HG02840 (cell line): ENCODE data around the gene ADAMTS12.
"Not testable (repeated sequence)": the region's sequence is repeated elsewhere in the genome, so short reads cannot be mapped to it uniquely, and the experiment has no call there.

Experiments
- ATAC-seq: cut with Tn5 transposase; IDR thresholded peaks from one replicate; pipeline ENCODE4 v1.9.1; 2021; ENCODE audit warnings: mild to moderate bottlenecking, moderate library complexity, moderate number of reproducible peaks; ENCODE audit not compliant: unreplicated experiment, low FRiP score

ADAMTS12 gene

DNA sequence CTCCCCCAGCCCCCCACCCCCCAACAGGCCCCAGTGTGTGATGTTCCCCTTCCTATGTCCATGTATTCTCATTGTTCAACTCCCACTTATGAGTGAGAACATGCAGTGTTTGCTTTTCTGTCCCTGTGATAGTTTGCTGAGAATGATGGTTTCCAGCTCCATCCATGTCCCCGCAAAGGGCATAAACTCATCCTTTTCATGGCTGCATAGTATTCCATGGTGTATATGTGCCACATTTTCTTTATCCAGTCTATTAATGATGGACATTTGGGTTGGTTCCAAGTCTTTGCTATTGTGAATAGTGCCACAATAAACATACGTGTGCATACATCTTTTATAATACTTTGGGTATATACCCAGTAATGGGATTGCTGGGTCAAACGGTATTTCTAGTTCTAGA lies 23.1 kb upstream of the ADAMTS12 start:
- not testable (repeated sequence) for ATAC-seq

DNA sequence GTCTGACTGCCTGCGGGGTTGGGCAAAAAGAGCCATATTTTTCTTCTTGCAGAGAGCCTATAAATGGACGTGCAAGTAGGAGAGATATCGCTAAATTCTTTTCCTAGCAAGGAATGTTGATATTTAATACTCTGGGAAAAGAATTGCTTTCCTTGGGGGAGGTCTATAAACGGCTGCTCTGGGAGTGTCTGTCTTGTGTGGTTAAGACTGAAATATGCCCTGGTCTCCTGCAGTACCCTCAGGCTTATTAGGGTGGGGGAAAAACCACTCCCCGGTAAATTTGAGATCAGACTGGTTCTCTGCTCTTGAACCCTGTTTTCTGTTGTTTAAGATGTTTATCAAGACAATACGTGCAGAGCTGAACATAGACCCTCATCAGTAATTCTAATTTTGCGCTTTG lies 14.5 kb upstream of the ADAMTS12 start:
- ATAC-seq, result not testable (repeated sequence)

DNA sequence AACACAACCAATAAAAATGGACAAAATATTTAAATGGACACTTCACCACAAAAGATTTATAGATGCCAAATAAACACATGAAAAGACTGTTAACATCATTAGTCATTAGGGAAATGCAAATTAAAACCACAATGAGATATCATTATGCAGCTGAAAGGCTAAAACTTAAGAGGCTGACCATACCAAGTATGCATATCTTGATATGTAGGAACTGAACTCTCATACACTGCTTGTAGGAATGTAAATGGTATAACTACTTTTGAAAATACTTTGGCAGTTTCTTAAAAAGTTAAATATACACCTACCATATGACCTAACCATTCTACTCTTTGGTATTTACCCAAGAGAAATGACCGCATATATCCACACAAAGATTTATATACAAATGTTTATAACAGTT lies 13.6 kb upstream of the ADAMTS12 start:
- no peak for ATAC-seq

DNA sequence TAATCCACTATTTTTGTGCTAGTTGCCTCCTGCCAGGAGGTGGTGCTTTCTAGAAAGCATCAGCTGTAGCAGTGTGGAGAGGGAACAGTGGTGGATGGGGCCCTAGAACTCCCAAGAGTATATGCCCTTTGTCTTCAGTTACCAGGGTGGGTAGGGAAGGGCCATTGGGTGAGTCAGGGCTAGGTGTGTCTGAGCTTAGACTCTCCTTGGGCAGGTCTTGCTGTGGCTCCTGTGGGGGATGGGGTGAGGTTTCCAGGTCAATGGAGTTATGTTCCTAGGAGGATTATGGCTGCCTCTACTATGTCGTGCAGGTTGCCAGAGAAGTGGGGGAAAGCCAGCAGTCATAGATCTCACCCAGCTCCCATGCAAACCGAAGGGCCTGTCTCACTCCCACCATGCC lies 11.3 kb upstream of the ADAMTS12 start:
- no peak for ATAC-seq

DNA sequence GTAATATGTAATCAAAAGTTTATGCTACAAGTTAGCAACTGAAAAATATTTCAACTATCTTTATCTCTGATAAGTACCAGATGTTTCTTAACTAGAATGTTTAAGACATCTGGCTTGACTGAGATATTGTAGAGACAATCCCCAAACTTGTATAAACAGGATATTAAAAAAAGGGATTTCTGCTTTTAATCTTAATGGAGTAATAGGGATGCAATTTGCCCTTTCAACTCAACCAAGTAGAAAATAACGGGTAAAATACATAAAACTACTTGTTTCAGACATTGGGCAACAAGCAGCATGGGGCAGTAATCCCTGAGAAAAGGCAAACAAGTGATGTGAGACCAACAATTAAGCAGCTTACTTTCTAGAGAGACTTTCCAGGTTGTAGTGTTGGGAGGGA lies 9.4 kb upstream of the ADAMTS12 start:
- ATAC-seq, result no peak

DNA sequence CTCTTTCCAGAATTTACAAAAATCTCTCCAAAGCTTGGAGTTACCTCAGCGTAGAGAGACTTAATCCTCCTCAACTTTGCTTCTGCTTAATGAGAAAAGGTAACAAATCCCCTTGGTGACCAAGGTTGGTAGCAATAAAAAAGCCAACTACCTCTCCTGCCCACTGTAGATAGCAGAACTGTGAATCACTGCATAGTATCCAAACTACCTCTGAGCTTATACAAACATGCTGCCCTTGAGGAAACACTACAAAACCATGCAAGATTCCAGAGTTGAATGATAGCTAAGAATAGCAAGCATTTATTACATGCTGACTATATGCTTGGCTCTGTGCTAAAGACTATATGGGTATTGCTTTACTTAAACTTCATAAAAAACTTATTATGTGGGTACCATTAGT lies 2.8 kb upstream of the ADAMTS12 start:
- no peak for ATAC-seq

DNA sequence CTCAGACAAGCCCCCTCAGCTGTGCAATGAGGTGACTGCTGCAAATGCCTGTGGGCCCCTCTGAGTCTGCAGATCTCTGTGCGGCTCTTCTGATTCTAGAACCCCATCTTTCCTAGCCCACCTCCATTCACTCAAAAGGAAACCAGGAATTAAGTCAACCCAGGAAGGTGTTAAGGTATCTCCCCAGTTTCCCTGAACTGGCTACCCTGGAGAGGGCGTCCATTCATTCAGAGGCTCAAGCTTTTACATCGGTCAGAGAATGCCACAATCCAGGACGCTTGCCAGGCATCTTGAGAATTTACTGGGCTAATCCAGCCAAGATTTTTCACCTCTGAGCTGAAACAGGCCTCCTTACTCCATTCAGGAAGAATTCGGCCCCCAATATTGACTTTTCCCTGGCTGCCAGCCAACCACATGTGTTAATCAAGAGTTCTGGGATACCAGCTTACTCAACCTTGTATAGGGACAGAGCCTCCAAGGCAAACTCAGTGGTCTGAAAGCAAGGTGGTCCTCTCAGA lies 889 bp upstream of the ADAMTS12 start:
- no peak for ATAC-seq

DNA sequence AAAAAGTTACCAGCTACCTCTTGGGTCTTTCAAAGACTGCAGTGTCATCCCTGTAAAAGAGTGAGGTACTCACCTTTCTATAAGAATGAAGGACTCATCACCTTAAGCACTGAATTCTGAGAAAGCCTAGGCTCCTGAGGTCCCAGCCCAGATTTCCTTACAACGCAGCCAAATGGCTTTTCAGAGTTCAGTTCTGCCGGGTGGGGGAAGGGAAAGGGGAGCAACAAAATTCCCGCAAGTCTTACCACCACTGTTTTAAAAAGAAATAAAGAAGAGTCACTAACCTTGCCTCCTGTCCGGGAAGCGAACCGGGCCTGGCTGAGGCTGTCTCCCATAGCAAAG lies 373 bp downstream of the ADAMTS12 start:
- ATAC-seq, result no peak

DNA sequence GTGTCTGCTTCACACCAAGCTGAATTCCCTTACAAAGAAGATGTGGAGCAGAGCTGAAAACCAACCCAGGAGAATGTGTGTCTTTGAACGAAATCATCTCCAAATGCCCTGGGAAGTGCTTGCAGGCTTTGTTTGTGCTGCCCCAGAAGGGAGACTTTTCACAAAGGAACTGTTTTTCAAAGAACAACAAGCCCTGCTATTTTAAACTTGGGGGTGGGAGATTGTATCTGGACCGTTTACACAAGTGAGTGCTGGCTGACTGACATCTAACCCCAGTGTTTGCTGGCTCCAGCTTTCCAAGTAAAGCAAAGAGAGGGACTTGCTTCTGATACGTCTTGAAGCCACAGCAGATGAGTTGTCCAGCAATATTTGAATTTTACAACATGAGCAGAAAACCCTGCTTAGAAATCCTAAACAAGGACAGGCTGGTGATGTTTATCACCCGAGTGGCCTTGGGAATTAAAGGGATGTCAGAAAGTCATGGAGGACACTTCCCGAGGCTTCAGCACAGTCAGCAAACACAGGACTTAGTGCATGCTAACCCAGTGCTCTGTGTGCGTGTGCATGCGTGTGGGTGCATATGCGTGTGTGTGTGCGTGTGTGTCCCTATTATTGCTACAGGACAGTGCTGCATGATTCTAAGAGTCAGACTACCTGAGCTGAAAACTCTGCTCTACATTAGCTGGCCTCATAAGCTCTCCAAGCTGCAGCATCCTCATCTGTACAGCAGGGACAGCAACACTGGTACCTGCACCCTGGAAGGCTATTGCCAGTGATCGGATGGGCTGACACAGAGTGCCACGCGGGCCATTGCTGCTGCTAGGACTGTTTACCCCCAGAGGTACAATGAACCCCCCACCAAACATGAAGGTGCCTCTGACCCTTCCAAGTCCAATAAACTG lies 1.4 kb downstream of the ADAMTS12 start:
- ATAC-seq, result no peak

DNA sequence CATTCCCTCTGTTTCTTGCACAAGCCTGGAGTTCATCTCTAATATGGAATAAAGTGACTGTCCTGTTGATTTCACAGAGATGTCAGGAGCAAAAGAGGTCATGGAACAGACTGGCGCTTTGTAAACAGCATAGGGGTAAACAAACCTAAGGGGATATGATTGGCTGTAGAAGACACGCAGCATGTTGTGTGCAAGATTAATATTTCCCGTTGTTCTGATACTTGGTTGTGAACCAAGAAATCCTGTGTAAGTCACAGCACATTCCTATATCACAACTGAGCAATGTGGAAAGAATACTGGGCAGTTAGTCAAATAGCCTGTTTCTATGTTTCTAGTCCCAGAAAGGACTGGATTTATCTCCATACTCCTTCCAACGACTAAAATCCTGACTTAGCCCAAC lies 3.2 kb downstream of the ADAMTS12 start:
- no peak for ATAC-seq

DNA sequence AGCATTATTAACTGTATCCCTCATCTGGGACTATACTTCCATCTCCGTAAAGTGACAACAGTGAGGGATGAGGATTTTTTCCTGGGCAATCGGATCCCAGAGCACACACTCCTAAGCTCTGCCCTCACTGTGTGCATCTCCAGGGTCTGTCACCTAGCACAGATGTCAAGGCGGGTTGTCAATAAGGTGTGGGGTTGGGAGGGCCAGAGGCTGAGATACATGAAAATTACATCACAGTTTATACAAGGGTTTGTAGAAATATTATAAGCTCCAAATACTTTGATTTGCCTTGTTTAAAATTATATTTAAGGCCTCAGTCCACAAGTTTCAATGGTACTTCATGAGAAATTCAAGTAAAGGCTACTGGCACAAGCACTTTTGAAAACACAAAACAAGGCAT lies 4.5 kb downstream of the ADAMTS12 start:
- no peak for ATAC-seq

DNA sequence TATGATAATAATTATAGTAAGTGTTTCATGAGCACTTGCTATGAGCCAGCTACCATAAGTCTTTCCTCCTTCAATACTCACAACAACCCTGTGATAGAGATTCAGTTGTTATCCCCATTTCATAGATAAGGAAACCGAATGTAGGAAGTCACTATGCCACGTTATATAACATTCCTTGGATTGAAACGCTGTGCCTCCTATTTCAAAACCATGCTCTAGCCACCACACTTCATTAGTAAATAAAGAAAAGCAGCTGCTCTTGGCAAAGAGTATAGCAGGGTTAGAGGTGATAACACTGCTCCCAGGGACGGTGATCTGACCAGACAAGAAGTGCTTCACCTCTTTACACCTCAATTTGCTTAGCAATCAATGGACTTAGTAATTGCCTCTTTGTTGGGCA lies 5.5 kb downstream of the ADAMTS12 start:
- ATAC-seq, result no peak

DNA sequence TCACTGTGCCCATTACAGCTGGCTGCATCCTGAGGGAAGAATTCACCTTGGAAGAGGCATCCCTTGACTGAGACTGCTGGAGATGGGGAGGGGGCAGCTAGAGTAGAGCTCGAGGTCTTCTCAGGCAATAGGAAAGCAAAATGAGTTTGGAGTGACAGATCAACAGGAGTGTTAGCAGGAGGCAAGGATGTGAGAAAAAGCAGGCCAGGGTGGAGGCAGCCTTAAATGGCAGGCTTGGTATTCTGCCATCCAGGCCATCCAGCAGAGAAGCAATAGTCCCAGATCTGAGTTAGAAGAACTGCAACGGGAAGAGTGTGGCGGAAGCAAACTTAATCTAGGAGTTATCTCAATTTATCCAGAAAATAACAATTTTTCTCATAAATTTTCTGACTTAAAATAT lies 6.1 kb downstream of the ADAMTS12 start:
- no peak for ATAC-seq

DNA sequence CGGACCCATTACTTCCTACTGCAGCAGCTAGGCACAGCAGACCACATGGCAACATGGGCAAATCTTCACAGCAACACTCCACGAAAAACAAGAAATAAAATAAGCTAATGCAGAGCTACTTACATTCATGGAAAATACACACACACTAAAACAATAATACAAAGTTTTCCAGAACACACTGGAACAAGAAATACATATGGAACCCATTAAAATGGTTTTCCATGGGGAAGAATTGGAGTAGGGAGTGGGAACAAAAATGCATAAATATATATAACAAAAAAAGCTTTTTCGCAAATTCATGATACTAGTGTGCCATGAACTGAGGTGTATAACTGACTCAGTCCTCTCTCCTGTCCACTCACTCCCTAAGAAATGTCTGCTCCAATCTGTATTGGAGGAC lies 8.3 kb downstream of the ADAMTS12 start:
- ATAC-seq, result no peak

DNA sequence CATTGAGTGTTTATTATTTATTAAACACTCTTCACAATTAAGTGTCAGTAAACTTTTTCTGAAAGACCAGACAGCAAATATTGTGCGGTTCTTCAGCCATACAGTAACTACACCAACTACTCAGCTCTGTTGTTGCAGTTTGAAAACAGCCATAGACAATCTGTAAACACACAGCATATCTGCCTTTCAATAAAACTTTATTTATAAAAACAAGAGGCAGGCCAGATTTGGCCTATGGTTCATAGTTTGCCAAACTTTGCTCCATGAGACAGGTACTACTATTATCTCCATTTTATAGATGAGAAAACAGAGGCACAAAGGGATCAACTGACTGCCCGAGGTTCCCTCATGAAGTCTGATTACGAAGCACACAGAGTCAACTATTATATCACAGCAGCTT lies 11.5 kb downstream of the ADAMTS12 start:
- no peak for ATAC-seq

DNA sequence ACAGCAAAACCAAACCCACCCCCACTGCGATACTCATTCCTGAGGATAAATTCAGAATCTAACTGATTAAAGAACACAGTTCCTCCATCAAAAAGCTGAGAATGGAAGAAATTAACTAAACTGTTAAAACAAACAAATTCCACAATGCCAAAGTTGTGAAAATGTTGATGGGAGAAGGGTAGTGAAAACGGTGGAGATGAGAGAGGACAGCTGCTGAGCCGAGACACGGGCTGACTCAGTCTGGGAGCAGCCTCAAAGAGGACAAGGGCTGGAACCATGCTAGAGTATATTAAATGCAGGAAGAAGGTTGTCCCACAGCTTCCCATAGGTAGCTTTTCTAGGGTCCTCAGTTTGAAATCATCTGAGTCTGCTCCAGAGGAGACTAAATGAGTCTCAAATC lies 14.3 kb downstream of the ADAMTS12 start:
- no peak for ATAC-seq

DNA sequence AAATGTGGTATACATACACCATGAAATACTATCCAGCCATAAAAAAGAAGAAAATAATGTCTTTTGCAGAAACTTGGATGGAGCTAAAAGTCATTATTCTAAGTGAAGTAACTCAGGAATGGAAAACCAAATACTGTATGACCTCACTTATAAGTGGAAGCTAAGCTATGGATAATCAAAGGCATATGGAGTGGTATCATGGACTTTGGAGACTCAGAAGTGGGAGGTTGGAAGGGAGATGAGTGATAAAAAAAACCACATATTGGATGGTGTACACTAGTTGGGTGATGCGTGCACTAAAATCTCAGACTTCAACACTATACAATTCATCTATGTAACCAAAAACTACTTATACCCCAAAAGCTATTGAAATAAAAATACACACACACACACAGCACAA lies 24.5 kb downstream of the ADAMTS12 start:
- no peak for ATAC-seq

DNA sequence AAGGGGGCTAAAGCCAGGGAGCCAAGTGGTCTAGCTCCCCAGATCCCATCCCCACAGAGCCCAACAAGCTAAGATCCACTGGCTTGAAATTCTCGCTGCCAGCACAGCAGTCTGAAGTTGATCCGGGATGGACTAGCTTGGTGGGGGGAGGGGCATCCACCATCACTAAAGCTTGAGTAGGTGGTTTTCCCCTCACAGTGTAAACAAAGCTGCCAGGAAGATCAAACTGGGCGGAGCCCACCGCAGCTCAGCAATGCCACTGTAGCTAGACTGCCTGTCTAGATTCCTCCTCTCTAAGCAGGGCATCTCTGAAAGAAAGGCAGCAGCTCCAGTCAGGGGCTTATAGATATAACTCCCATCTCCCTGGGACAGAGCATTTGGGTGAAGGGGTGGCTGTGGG lies 32.6 kb downstream of the ADAMTS12 start:
- ATAC-seq, result not testable (repeated sequence)

DNA sequence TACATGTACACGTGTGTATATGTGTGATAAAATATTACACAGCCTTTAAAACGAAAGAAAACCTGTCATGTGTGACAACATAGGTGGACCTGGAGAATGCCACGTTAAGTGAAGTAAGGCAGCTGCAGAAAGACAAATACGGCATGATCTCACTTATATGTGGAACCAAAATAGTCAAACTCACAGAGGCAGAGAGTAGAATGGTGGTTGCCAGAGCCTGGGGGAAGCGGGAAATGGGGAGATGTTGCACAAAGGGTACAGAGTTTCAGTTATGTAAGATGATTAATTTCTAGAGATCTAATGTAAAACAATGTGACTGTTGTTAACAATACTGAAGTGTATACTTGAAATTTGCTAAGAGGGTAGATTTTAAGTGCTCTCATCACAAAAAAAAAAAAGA lies 34.8 kb downstream of the ADAMTS12 start:
- no peak for ATAC-seq

DNA sequence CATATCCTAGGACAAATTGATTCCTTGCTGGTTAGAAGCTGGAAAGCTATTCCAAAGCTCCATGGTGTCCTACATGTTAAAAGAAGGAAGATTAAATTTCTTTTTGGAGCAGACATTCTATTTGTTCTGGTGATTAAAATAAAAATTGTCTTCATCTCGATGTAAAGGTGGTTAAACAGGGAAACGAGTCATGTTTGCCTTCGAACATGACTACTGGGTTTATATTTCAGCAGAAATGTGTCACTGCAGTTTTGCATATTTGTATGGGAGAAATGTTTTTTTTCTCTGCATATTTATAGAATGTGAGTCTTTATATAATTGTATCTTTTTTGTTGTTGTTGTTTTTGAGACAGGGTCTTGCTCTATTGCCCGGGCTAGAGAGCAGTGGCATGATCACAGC lies 36.4 kb downstream of the ADAMTS12 start:
- ATAC-seq, result no peak

DNA sequence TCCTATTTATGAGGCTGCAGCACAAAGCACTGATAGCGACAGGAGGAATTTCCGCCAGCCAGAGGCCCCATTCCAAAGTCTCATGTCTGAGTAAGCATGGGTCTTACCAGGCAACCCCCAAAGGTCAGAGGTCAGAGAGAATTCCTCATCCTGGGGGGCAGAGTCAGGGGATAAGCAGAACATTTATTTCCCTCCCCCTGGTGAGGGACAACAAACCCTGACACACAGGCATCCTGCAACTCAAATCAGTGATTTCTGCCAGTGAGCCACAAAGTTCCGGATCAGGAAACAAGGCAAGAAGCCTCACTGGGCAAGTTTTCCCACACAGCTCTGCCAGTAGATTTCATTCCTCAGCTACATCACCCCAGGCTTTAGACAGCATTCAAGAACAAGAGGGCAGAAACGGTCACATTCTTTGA lies 37.0 kb downstream of the ADAMTS12 start:
- ATAC-seq, result no peak

DNA sequence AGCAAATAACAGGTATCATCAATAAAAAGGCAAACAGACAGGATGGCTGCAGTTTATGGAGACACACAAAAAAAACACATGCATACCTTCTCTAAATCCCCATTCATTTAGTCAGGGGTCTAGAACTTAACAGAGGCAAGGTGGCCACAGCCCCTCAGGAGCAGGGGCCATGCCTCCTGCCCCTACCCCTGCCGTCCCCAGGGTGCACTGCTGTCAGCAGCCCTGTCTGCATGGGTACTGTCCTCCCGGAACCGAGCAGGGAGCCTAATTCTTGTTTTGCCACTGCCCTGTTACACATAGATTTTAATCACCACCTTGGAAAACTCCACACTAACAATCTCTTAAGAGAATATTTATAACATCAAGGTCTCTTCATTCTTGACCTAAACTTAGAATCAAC lies 39.0 kb downstream of the ADAMTS12 start:
- no peak for ATAC-seq
